Ectodermal cell (in vitro differentiated cells): Measurements from ENCODE around the gene ATF1.

Source experiments
- H3K27ac ChIP-seq: 2 replicates; pipeline ENCODE4 v1.7.0; 2013; ENCODE audit warnings: mild to moderate bottlenecking, low read depth, low read length; ENCODE audit not compliant: insufficient read depth, poor library complexity, severe bottlenecking
- H3K27me3 ChIP-seq: 2 replicates; pipeline ENCODE4 v1.7.0; 2013; ENCODE audit warnings: mild to moderate bottlenecking, low read length; ENCODE audit not compliant: insufficient read depth, control insufficient read depth, poor library complexity, severe bottlenecking
- H3K36me3 ChIP-seq: one replicate; pipeline ENCODE4 v1.7.0; 2013; ENCODE audit warnings: low read length; ENCODE audit not compliant: control insufficient read depth, insufficient read depth
- H3K4me1 ChIP-seq: one replicate; pipeline ENCODE4 v1.7.0; 2013; ENCODE audit warnings: low read length; ENCODE audit not compliant: control insufficient read depth, insufficient read depth
- H3K4me3 ChIP-seq: 2 replicates; pipeline ENCODE4 v1.7.0; 2013; ENCODE audit warnings: low read depth, low read length, control low read depth; ENCODE audit not compliant: insufficient read depth
- H3K9me3 ChIP-seq: 2 replicates; pipeline ENCODE4 v1.7.0; 2013; ENCODE audit warnings: mild to moderate bottlenecking, low read length, moderate library complexity; ENCODE audit not compliant: control insufficient read depth
- WGBS, 2 experiments: methylation state at CpG; one replicate each; pipeline ENCODE4 v1.1.7; 2013; ENCODE audit warnings: missing lambda C conversion rate in 2 of 2; 5-methylcytosine and 5-hydroxymethylcytosine counted together

Gene ATF1

DNA sequence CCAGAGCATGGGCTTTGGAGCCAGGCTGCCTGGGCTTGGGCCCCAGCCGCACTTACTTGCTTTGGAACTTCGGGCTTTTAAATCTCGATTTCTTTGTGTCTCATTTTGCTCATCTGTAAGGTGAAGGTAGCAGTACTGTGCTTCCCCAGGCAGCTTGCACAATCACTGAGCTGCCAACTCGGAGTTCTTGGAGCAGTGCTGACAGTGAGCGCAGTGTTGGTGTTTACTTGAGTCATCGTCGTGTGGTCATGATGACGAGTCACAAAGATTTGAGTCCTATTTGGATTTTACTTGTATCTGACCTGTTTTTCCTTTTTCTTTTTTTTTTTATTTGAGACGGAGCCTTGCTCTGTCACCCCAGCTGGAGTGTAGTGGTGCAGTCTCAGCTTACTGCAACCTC, 31.3 kb upstream of the ATF1 start:
- H3K36me3 ChIP-seq, result peaks cover 31% of the 10 kb centered on the region
- no peaks in the 10 kb centered on the region for H3K9me3 ChIP-seq
- no peak overlapping the region for H3K4me3 ChIP-seq
- 94 to 97% methylated on average over 9 of the region's 9 CpGs for WGBS, 2 experiments
- H3K27me3 ChIP-seq, result no peaks in the 10 kb centered on the region
- no peaks in the 10 kb centered on the region for H3K4me1 ChIP-seq
- H3K27ac ChIP-seq, result no peak overlapping the region

- Histone ChIP-seq H3K36me3 (peaks cover 23% of the 10 kb centered on the region), H3K9me3 (no peaks in the 10 kb centered on the region), H3K27ac (no peak overlapping the region), H3K27me3 (no peaks in the 10 kb centered on the region), H3K4me3 (no peak overlapping the region), H3K4me1 (no peaks in the 10 kb centered on the region)
- WGBS, 2 experiments, result 86 to 91% methylated on average over 3 of the region's 3 CpGs
These were observed 30.2 kb upstream of the ATF1 start for GRCh38 chr12:50733706-50734105.

DNA sequence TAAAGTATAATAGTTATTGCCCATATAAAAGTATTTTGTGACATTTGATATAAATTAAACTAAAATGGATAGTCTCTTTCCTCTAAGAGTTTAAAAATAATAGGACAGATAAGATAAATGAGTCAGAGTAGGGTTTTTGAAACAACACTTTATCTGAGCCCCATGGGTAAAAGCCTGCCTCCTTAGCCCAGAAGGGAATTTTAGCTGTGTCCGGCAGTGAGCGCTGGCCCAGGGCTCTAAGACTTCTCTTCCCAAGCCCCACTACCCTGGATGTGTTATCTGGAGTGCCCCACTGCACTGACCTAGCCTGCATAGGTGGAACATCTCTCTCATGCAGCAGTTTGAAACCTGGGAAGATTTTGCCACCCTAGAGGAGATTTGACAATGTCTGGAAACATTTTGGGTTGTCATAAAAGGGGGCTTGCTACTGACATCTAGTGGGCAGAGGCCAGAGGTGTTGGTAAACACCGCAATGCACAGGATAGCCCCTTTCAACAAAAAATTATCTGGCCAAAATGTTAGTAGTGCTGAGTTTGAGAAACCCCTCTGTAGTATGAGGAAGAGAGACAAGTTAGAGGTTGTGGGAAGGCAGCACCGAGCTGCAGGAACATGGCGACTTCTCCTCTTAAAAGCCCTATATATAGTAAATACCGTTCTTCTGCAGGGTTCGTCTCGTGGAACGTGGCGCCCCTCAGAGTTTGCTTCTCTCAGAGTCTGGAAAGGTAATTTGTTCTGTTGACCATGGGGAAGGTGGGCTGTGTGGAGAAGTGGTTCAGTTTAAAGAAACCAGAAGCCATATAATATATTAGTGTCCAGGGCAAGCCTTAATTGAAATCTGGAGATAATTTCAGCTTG, 29.3 kb upstream of the ATF1 start:
- 90% methylated on average over 10 of the region's 10 CpGs for WGBS, 2 experiments
- peaks cover 17% of the 10 kb centered on the region for H3K36me3 ChIP-seq

GRCh38 chr12:50739611-50740010, 24.3 kb upstream of the ATF1 start:
- Histone ChIP-seq H3K36me3 (peaks cover 21% of the 10 kb centered on the region), H3K27ac (no peak overlapping the region), H3K27me3 (no peaks in the 10 kb centered on the region), H3K4me3 (no peak overlapping the region), H3K4me1 (no peaks in the 10 kb centered on the region), H3K9me3 (no peaks in the 10 kb centered on the region)
- 94% methylated on average over 7 of the region's 7 CpGs for WGBS, 2 experiments

More for the DNA sequence above, 29.3 kb upstream of the ATF1 start:
- Histone ChIP-seq H3K27me3 (no peaks in the 10 kb centered on the region), H3K4me3 (no peak overlapping the region), H3K27ac (no peak overlapping the region), H3K4me1 (no peaks in the 10 kb centered on the region), H3K9me3 (no peaks in the 10 kb centered on the region)

GRCh38 chr12:50740307-50740706, 23.6 kb upstream of the ATF1 start:
- Histone ChIP-seq H3K36me3 (peaks cover 26% of the 10 kb centered on the region), H3K9me3 (no peaks in the 10 kb centered on the region), H3K27ac (no peak overlapping the region), H3K4me1 (no peaks in the 10 kb centered on the region), H3K4me3 (no peak overlapping the region), H3K27me3 (no peaks in the 10 kb centered on the region)
- 93 to 94% methylated on average over 2 of the region's 2 CpGs for WGBS, 2 experiments

- H3K4me1 ChIP-seq, result no peaks in the 10 kb centered on the region
- no peaks in the 10 kb centered on the region for H3K9me3 ChIP-seq
- WGBS, 2 experiments, result 91 to 95% methylated on average over 7 of the region's 7 CpGs
- H3K36me3 ChIP-seq, result peaks cover 24% of the 10 kb centered on the region
- H3K27ac ChIP-seq, result no peak overlapping the region
- no peak overlapping the region for H3K4me3 ChIP-seq
- no peaks in the 10 kb centered on the region for H3K27me3 ChIP-seq
These were observed 21.1 kb upstream of the ATF1 start for GRCh38 chr12:50742776-50743175.

GRCh38 chr12:50745861-50746260, 18.0 kb upstream of the ATF1 start:
- Histone ChIP-seq H3K27ac (no peak overlapping the region), H3K4me3 (no peak overlapping the region), H3K9me3 (no peaks in the 10 kb centered on the region), H3K4me1 (no peaks in the 10 kb centered on the region), H3K36me3 (peaks cover 17% of the 10 kb centered on the region), H3K27me3 (no peaks in the 10 kb centered on the region)
- 99 to 100% methylated on average over 3 of the region's 4 CpGs for WGBS, 2 experiments

DNA sequence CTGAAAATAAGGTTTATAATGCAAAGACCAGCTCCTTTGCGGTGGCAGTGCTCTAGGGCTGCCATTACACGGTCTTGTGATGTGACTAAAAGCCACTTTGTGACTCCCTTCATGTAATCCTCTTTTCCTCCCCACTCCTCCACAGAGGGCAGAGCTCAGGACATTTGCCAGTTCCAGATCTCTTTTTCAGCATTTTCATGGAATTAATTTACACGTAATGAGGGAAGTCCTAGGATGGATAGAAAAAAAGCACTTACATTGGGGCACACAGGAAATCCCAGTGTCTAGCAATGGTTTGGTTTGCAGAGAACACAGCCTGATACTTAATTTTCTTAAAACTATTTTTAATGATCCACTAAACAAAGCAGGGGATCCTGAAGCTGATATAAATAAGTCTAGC, 17.5 kb upstream of the ATF1 start:
- Histone ChIP-seq H3K9me3 (no peaks in the 10 kb centered on the region), H3K4me3 (no peak overlapping the region), H3K4me1 (no peaks in the 10 kb centered on the region), H3K27ac (no peak overlapping the region), H3K36me3 (peaks cover 13% of the 10 kb centered on the region), H3K27me3 (no peaks in the 10 kb centered on the region)
- 94 to 96% methylated on average over 3 of the region's 3 CpGs for WGBS, 2 experiments

DNA sequence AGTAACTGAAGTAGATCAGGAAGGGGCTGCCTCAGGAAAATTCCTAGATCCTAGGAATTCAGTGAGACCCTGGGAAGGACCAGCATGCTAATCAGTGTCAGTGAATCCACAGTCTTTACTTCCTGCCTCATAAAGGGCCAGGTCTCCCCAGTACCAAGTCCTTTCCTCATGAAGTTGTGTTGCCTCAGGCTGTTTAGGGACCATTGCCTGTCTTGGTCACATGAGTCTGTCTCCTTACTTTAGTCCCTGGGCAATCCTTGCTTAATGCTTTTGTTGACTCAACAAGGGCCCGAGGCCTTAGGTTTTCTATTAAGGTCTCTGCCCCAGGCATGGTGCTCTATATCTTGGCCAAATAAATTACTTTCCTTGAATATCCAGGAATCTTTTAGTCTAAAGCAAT, 16.1 kb upstream of the ATF1 start:
- Histone ChIP-seq H3K4me3 (no peak overlapping the region), H3K9me3 (no peaks in the 10 kb centered on the region), H3K4me1 (no peaks in the 10 kb centered on the region), H3K36me3 (peaks cover 13% of the 10 kb centered on the region), H3K27me3 (no peaks in the 10 kb centered on the region), H3K27ac (no peak overlapping the region)
- WGBS, 2 experiments, result 96 to 100% methylated on average over 1 of the region's 1 CpG

DNA sequence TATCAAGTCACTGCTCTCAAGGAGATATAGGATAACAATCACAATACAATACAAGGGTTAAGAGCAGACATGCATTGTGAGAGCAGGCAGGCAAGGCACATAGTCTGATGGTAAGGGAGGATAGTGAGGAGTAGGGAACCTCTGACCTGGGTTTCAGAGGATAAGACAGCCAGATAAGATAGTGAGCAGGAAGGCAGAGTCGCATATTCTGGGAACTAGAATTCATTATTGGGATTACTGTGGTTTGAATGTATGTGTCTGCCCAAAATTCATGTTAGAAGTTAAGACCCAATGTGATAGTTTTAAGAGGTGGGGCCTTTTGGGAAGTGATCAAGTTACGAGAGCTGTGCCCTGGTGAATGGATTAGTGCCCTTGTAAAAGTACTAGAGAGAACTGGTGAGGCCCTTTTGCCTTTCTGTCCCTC, 14.4 kb upstream of the ATF1 start:
- 94 to 97% methylated on average over 2 of the region's 2 CpGs for WGBS, 2 experiments
- no peaks in the 10 kb centered on the region for H3K27me3 ChIP-seq
- no peak overlapping the region for H3K27ac ChIP-seq
- H3K36me3 ChIP-seq, result peaks cover 11% of the 10 kb centered on the region
- no peaks in the 10 kb centered on the region for H3K4me1 ChIP-seq
- no peaks in the 10 kb centered on the region for H3K9me3 ChIP-seq
- no peak overlapping the region for H3K4me3 ChIP-seq
